NCI-H2227 (cell line): Measurements from ENCODE around the gene MAP3K7CL.

ENCODE experiments used
- DNase-seq: peaks from one replicate; lab custom pipeline; 2025; ENCODE audit not compliant: unreplicated experiment; lab: John Stamatoyannopoulos, UW

Gene MAP3K7CL

GRCh38 chr21:29130270-29130969 lies at the start of gene MAP3K7CL:
Gene MAP3K7CL, plus strand, starts transcription at chr21:29130644. Its CDS starts 2,701 bp downstream, at chr21:29133345.
- no peak for DNase-seq

- no peak for DNase-seq
Measured at GRCh38 chr21:29082046-29082815, 48.2 kb upstream of the MAP3K7CL start.

GRCh38 chr21:29083306-29083705 lies 47.1 kb upstream of the MAP3K7CL start:
- no peak for DNase-seq

- DNase-seq = no peak
Measured at GRCh38 chr21:29084372-29084771, 46.1 kb upstream of the MAP3K7CL start.

GRCh38 chr21:29085106-29085752 lies 45.2 kb upstream of the MAP3K7CL start:
- no peak for DNase-seq

GRCh38 chr21:29091033-29091432 lies 39.4 kb upstream of the MAP3K7CL start:
- DNase-seq = no peak

GRCh38 chr21:29092102-29092959 lies 38.1 kb upstream of the MAP3K7CL start:
- no peak for DNase-seq

GRCh38 chr21:29096218-29097015 lies 34.0 kb upstream of the MAP3K7CL start:
- no peak for DNase-seq

- no peak for DNase-seq
Measured at GRCh38 chr21:29098156-29098555, 32.3 kb upstream of the MAP3K7CL start.

GRCh38 chr21:29102791-29103257 lies 27.6 kb upstream of the MAP3K7CL start:
- no peak for DNase-seq

- no peak for DNase-seq
Measured at GRCh38 chr21:29104239-29104708, 26.2 kb upstream of the MAP3K7CL start.

GRCh38 chr21:29105218-29105617 lies 25.2 kb upstream of the MAP3K7CL start:
- no peak for DNase-seq

GRCh38 chr21:29114765-29115500 lies 15.5 kb upstream of the MAP3K7CL start:
- peak; percentile 28 for DNase-seq

- DNase-seq = no peak
Measured at GRCh38 chr21:29115899-29116298, 14.5 kb upstream of the MAP3K7CL start.

GRCh38 chr21:29117372-29117955 lies 13.0 kb upstream of the MAP3K7CL start:
- no peak for DNase-seq

GRCh38 chr21:29121759-29122158 lies 8.7 kb upstream of the MAP3K7CL start:
- DNase-seq = no peak

- no peak for DNase-seq
Measured at GRCh38 chr21:29124645-29125044, 5.8 kb upstream of the MAP3K7CL start.

- DNase-seq = no peak
Measured at GRCh38 chr21:29125191-29125590, 5.3 kb upstream of the MAP3K7CL start.

GRCh38 chr21:29125979-29126378 lies 4.5 kb upstream of the MAP3K7CL start:
- no peak for DNase-seq
